Lower leg skin (tissue), 4 donors: ENCODE data around the gene MOV10. TPM values are rescaled to one million over a fixed set of nuclear protein-coding genes. Genes with fewer than 3 reads are reported as not detected.
"Not testable (repeated sequence)": the region's sequence is repeated elsewhere in the genome, so short reads cannot be mapped to it uniquely, and the experiment has no call there.

Source experiments
- DNase-seq, 2 donors: peaks; one replicate each; pipeline ENCODE4 v3.0.0-alpha.2; 2019; ENCODE audit warnings: low spot score in 2 of 2
- H3K4me3 ChIP-seq: fragments of 200-600 bp; sonication (generic); 2 replicates; pipeline ENCODE4 v1.5.1; 2017; ENCODE audit warnings: mild to moderate bottlenecking, low read depth; ENCODE audit not compliant: poor library complexity, severe bottlenecking
- CTCF ChIP-seq, 3 donors: fragments of 450-650 bp; IDR thresholded peaks; one replicate each; pipeline ENCODE4 v1.5.1; 2016; ENCODE audit warnings: antibody characterized with exemption in 3 of 3, mild to moderate bottlenecking in 3 of 3, moderate library complexity in 2 of 3
- POLR2A ChIP-seq, 2 donors: fragments of 450-650 bp; IDR thresholded peaks; one replicate each; pipeline ENCODE4 v1.6.1; 2016 to 2017; ENCODE audit warnings: antibody characterized with exemption in 2 of 2, mild to moderate bottlenecking in 1 of 2, moderate library complexity in 1 of 2
- WGBS, 2 donors: methylation state at CpG; one replicate each; pipeline ENCODE4 v1.1.5; 2018; 5-methylcytosine and 5-hydroxymethylcytosine counted together
- intact Hi-C: fragments of 100-400 bp; cut with DNase I; formaldehyde crosslinking; loops from one replicate; pipeline ENCODE4 v1.15.0; 2023; ENCODE audit warnings: low total_unique reads
- total RNA-seq, 4 donors: library from RNA; depleted of rRNA; stranded (reverse); fragments of >200 nt; gene quantifications; one replicate each; pipeline ENCODE4 v1.1.0, GENCODE V29; 2016

Gene MOV10
- total RNA-seq, 4 donors from 2014 or later, result 46.2 to 105 (median 56.8) TPM

DNA sequence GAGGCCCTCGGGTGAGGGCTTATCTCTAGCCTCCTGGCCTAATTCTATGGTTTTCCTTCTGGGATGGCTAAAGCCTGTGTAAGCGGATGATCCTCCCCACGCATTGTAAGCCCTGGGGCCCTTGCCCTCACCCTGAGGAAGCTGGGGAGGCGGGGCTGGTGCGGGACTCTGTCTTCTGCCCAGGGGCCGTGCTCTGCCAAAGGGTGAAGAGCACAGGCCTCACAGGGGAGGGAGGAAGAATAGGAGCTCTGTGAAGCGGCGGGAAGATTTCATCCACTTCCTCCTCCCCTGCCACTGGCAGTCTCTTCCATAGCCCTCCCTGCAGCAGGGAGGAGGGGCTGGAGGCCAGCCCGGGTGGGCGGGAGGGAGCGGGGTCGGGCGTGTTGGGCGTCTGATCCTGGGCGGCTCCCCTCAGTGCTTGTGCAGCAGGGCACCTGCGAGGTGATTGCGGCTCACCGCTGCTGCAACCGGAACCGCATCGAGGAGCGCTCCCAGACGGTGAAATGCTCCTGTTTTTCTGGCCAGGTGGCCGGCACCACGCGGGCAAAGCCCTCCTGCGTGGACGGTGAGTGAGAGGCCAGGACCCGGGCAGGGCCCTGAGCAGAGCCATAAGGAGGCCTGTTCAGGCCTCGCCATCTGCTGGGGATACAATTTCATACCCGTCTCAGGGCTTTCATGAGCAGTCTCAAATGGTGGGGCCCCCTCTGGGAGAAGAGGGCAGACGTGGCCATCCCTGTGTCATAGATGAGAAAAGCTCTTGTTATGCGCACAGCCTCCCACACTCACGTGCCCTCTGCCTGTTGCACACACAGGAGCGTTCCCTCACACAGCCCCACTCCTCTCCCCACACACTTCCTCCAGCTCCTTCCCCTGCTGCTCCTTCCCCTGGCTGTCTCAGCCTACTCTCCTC lies 48.4 kb downstream of the MOV10 start:
- TF ChIP-seq CTCF (IDR thresholded peaks at IDR 0.05) (no peak), POLR2A (IDR thresholded peaks at IDR 0.05) (no peak)
- intact Hi-C loops, result no loop called here
- no peak overlapping the region for H3K4me3 ChIP-seq
- WGBS, 2 donors, result 15 to 24% methylated on average over 24 to 27 of the region's 35 CpGs
- no peak for DNase-seq

DNA sequence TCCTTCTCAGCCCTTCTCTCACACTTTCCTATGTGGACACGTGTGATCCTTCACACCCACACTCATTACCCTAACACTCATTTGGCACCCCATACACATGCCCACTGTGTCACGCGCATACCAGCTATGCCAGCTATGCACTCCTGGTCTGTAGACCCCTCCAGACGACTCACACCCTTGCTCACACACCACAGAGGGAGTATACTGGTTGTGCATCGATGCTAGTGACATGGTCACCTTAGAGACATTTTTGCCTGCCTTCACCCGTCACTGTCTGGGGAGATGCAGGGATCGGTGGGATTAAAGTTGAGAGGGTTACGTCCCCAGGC lies 49.0 kb downstream of the MOV10 start:
- intact Hi-C loops, result no loop called here
- WGBS, 2 donors, result 79 to 82% methylated on average over 8 of the region's 8 CpGs

DNA sequence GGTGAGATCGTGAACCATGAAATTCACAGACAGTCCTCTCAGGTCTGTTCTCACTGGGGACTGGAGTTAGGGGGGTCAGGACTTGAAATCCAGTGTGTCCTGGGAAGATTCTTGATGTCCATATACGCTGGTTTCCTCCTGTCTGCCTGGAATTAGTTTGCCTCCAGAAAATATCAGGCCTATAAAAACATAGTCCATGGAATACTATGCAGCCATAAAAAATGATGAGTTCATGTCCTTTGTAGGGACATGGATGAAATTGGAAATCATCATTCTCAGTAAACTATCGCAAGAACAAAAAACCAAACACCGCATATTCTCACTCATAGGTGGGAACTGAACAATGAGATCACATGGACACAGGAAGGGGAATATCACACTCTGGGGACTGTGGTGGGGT lies 49.8 kb downstream of the MOV10 start:
- intact Hi-C loops, H3K4me3 ChIP-seq, DNase-seq: not testable (repeated sequence)
- 88 to 98% methylated on average over 4 of the region's 4 CpGs for WGBS, 2 donors

More for the DNA sequence above, 49.0 kb downstream of the MOV10 start:
- DNase-seq, result no peak
- H3K4me3 ChIP-seq, result no peak overlapping the region
- no peak for TF ChIP-seq POLR2A (IDR thresholded peaks at IDR 0.05)
- no peak for TF ChIP-seq CTCF (IDR thresholded peaks at IDR 0.05)

- intact Hi-C loops, result no loop called here
- 68 to 85% methylated on average over 2 of the region's 2 CpGs for WGBS, 2 donors
- TF ChIP-seq POLR2A (IDR thresholded peaks at IDR 0.05) (no peak), CTCF (IDR thresholded peaks at IDR 0.05) (no peak)
Measured at GRCh38 chr1:112727716-112728115, 53.3 kb downstream of the MOV10 start.

GRCh38 chr1:112728306-112728971 lies 54.0 kb downstream of the MOV10 start:
- H3K4me3 ChIP-seq, intact Hi-C loops: not testable (repeated sequence)
- WGBS, 2 donors, result 94 to 95% methylated on average over 33 of the region's 33 CpGs
- DNase-seq, result peak in 1 of 2 donors; percentile 71

More at GRCh38 chr1:112727716-112728115, 53.3 kb downstream of the MOV10 start:
- DNase-seq, result no peak
- no peak overlapping the region for H3K4me3 ChIP-seq

DNA sequence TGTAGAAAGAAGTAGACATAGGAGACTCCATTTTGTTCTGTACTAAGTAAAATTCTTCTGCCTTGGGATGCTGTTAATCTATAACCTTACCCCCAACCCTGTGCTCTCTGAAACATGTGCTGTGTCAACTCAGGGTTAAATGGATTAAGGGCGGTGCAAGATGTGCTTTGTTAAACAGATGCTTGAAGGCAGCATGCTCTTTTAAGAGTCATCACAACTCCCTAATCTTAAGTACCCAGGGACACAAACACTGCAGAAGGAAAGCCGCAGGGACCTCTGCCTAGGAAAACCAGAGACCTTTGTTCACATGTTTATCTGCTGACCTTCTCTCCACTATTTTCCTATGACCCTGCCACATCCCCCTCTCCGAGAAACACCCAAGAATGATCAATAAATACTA lies 54.6 kb downstream of the MOV10 start:
- DNase-seq, H3K4me3 ChIP-seq, intact Hi-C loops: not testable (repeated sequence)
- WGBS, 2 donors, result 74 to 82% methylated on average over 3 of the region's 3 CpGs

DNA sequence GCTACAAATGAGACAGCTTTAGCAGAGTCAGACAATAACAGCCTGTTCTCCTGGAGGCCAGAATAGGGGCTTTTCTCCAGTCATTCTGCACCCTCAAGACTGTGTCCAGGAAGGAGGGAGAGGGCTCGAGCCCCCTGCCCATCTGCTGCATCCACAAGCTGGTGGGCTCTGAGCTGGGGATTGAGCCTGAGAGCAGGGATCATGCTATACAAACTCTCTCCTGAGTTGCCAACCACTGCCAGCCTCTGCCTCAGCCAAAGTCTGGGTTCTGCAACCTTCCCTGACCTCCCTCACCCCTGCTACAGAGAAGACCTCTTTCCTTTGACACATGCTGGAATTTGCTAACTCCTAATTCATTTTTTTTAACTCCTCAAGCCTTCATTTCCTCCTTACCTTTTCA lies 55.5 kb downstream of the MOV10 start:
- peak in 1 of 2 donors; percentile 52 for DNase-seq
- WGBS, 2 donors, result 64 to 79% methylated on average over 1 of the region's 1 CpG
- no peak for TF ChIP-seq POLR2A (IDR thresholded peaks at IDR 0.05)
- intact Hi-C loops, result no loop called here
- no peak overlapping the region for H3K4me3 ChIP-seq
